HG02588 (cell line): Measurements from ENCODE around the gene ARAP2.

Experiments used
- ATAC-seq: cut with Tn5 transposase; IDR thresholded peaks from one replicate; pipeline ENCODE4 v1.9.1; 2021; ENCODE audit warnings: mild to moderate bottlenecking, moderate library complexity; ENCODE audit not compliant: unreplicated experiment

The ARAP2 gene

DNA sequence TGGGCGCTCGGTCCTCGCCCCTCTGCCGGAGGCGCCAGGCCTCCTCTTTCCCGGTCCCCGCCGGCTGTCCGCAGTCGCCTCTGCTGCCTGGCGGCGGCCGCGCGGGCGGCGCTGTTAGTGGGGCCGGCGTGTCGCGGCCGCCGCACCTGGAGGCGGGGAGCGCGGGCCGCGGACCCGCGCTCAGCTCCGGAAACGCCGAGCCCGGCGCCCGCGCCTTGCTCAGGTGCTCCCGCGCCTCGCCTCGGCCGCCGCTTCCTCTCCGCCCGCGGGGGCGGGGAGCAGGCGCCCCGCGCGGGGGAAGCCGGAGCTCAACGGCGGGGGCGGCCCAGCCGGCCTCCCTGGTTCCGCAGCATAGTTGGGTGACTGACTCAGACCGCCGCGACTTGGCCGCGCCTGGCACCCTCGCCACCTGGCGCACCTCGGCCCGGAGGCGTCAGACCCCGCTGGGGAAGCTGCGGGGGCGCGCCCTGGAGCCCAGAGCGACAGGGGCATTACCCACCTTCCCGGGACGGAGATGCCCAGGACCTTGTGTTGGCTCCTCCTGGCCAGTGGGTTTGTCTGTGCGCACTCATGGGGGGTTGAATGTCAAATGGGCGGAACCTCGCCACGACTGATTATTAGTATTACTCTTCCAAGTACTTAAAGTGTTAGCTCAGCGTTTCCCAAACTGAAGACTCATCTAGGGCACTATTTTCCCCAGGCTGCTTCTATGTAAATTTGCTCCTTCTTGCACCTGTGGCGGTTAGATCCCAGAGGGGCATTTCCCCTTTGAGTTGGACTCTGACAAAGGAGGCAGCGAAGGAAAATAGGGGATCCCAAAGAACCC lies at the start of gene ARAP2:
Gene ARAP2 (minus strand): TSS at position 258 of the 826 bp plus-strand sequence. CDS start 15,028 bp downstream, outside the sequence.
- ATAC-seq = peak; percentile 64

GRCh38 chr4:36292556-36293188 lies 48.4 kb upstream of the ARAP2 start:
- ATAC-seq = no peak

DNA sequence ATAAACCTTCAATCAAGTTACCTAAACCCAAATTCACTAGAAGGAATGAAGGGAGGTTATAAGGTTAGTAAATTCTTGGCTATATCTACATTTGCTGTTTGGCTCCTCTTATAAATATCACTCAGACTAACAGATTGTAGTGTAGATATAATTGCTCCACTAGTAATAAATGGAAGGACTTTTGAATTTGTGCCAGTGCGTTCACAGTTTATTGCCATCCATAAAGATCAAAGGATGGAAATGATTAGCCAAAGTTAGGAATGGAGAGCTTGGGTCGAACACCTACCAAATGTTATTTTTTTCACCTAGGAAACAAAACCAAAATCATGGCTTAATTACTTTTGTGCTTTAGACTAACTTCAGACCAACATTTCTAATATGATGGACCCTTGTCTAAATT lies 46.3 kb upstream of the ARAP2 start:
- ATAC-seq = no peak

DNA sequence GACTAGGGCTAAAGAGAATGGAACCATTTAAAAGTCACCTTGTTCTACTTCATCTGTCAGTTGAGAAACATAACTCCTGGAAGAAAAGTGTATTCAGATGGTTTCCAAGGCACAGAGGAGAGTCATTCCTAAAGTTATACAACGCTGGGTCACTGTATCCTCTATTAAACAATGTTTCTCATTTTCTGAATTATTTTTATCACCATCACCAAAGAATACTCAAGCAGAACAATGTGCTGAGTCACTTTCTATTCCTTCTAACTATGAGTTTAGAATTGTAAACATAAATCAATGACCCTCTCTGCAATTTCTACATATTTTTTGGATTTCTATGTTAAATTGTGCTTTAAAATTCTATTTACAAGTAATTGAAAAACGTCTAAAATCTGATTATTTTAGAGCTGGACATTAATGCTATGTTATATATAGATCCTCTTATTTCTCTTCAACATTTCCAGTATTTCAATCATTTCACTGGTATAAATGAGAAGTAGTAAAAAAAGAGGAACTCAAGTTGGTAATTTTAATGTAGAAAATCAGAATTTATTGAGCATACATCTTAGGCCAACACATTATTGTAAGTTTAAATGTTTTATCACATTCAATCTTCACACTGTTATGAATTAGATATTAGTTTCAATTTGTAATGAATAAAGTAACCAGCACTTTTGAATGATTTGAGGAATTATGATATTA lies 44.6 kb upstream of the ARAP2 start:
- ATAC-seq = no peak

- no peak for ATAC-seq
Observed at GRCh38 chr4:36286481-36286871, 42.2 kb upstream of the ARAP2 start.

DNA sequence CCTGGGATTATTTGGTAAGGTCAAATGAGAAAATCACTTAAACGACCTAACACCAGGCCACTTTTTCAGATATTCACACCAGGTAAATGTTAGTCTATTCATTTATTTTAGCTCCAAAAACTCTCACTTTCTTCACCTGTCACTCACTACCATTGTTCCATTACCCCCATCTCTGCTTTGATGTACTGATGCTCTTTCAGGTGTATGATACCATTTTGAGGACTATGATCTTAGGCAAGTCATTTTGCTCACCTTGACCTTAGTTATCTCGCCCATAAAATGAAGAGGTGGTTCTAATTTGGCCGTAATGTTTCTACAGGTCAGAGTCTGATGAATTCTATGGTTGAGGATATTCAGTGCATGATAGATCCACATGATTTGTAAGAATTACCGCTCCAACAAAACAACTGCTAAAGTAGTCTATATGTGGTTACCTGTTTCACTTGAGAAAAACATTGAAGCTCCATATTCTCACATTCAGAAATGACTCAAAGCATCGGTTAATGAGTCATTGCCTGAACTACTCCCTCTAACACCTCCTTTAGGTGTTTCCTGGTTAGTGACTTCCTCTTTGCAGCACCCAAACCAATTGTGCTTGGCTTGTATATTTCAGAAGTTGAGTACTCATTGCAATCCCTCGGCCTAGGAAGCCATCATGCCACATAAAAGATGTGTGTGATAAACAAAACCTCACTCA lies 41.6 kb upstream of the ARAP2 start:
- ATAC-seq = peak; percentile 99

- ATAC-seq = no peak
Observed at GRCh38 chr4:36283912-36284465, 39.7 kb upstream of the ARAP2 start.

- ATAC-seq = no peak
Observed at GRCh38 chr4:36282503-36283030, 38.3 kb upstream of the ARAP2 start.

- no peak for ATAC-seq
Observed at GRCh38 chr4:36281384-36282106, 37.2 kb upstream of the ARAP2 start, which contains the start of gene DTHD1. Gene DTHD1 (plus strand): TSS chr4:36281616. CDS start chr4:36281759, 143 bp downstream.

- no peak for ATAC-seq
Observed at GRCh38 chr4:36280555-36280954, 36.2 kb upstream of the ARAP2 start.

GRCh38 chr4:36278789-36279188 lies 34.5 kb upstream of the ARAP2 start:
- no peak for ATAC-seq

GRCh38 chr4:36277533-36277932 lies 33.2 kb upstream of the ARAP2 start:
- ATAC-seq = no peak

DNA sequence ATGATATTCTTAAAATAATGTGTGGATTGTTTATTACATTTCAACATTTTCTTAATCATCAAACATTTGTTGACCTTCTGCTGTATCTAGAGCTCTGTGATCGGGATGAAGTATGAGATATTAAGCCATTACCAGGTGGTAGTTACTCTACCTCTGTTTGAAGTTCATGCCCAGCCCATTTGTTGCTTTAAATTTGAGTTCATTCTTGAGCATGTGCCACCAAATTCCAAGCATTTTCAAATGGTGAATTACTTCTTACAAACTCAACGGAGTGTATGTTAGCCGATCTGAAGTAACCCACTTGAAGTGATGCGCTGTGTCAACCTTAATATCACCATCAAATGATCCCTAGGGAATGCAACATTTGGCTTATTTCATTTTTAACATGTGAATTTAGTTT lies 29.8 kb upstream of the ARAP2 start:
- ATAC-seq = no peak

DNA sequence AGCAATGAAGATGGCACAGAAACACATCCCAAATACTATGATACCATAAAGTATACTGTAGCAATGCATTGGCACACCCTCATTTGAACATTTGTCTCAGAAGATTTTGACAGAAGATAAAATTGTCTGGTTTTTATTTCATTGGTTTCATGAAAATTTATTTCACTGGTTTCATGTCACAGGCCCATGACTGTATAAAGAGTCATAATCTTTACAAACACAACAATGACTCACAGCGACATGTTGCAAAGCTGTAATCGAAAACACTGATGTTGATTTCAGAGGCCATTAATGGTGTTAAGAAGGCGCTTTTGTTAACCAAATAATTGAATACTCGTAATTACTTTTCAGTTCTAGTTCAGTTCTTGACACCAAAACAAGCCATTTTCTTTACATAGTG lies 29.0 kb upstream of the ARAP2 start:
- no peak for ATAC-seq

GRCh38 chr4:36269533-36270173 lies 25.3 kb upstream of the ARAP2 start:
- ATAC-seq = no peak

DNA sequence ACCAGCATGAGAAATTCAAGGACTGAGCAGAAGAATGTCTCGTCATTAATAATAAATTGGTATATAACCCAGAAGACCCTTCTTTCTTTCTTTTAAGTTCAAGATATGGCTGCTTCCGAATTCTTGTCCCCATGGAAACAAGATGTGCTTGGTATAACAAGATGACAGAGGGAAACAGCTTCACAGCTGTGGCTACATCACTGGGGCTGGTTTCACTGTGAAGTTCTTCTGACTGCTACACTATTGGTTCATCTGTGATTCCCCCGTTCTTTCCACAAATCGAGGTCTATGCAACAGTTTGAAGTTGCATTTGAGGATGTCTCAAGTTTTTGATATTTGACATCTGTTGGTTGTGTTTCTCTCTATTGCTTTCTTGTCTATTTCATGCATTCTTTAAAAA lies 24.8 kb upstream of the ARAP2 start:
- no peak for ATAC-seq

DNA sequence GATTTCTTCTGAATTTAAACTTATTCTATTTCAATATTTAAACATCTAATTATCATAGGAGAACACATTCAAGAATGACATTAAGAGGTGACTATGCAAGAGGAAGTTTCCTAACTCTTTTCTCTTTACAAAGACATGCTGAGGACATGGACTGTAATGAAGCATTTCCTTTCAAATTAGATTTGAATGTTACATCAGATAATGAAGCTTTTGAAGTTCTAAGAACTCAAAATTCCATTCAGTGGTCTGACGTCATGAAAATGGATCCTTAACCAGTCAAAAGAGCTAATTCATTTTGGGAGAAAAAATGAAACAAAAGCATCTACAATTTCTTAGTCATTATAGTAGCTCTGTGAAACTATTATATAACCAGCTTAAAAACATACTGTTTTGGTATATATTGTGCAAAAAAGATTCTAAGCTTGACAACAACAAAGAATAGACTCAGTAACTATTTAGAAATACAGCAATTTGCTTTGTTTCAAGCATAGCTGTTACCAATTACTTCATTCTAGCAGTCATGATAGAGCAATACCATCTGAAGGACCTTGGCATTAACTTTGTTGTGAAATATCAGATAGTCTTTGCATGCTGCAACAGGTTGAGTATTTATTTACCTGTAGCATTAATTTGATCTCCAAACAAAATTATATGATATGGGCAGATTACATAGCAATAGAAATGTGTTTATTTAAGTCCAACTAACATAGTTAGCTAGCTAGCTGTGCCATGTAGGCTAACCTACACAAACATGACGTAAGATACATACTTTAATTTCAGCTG lies 23.4 kb upstream of the ARAP2 start:
- no peak for ATAC-seq

DNA sequence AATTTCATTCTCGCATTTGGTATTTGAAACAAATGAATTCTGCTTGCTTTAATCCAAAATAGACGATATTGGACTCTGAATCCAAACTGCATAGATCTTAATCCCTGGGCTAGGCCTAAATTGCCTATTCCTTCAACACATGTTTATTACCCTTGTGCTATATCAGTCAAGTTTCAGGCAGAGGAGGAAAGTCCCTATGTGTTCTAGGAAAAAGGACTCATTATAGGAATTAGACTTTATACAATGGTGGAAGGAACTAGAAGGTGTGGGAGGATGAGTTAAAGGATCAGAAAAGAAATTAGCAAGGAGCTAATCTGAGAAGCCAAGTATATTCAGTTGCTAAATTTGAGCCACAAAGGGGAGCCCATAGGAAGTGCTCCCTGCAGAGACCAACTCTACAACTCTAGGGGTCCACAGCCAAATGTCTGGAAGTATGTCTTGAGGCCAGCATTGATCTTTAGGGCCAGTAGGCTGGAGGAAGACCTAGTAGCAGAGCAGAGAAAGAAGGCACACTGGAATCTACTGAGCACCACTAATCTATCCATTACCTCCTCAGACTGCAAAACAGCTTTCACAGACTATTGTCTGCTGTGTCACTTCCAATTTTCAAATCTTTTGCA lies 20.0 kb upstream of the ARAP2 start:
- ATAC-seq = no peak
